ENCODE results near the gene TJP2. TPM values are rescaled to one million over a fixed set of nuclear protein-coding genes. Genes with fewer than 3 reads are reported as not detected.
"Not testable (repeated sequence)": the region's sequence is repeated elsewhere in the genome, so short reads cannot be mapped to it uniquely, and the experiment has no call there.

The TJP2 gene
- polyA plus RNA-seq, 1 donor, result 163 TPM

DNA sequence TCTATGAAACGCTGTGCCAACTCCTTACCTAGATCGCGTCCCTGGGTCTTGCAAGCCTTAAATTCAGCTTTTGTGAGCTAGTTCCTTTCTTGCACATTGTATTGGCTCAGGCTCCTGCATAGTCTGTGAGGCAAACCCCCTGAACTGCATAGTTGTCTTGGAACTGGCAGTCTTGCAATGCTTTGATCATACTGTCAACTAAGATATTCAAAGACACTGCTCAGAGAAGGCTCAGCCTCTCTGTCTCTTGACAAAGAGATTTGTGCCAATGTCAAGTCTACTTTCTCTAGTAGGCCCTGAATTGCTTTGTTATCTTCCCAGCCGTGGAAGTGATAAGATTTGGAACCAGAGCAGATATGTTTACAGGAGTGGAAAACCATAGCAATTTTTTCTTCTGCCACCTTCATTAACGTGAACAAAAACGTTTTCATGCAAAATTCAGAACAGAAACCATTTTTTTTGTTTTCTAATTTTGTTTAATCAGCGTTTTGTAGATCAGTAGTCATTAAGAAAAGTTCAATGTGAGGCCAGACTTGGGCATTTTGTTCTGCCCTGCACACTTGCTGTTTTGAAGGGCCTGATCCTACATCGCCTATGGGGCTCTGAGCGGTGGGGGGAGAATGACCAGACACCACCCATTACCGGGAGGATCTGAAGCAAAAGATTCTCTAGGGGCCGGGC, 123.4 kb downstream of the TJP2 start:
- no peaks in the 10 kb centered on the region for H3K36me3 ChIP-seq (ENCODE audit: control insufficient read depth, insufficient read depth, low read length)
- no peak overlapping the region for H3K4me3 ChIP-seq (ENCODE audit: low read length)
- DNase-seq, result no peak
- H3K27me3 ChIP-seq (ENCODE audit: control insufficient read depth, insufficient read depth, low read length), result peaks cover 12% of the 10 kb centered on the region
- no peak overlapping the region for H3K27ac ChIP-seq (ENCODE audit: low read length)
- no peaks in the 10 kb centered on the region for H3K9me3 ChIP-seq (ENCODE audit: control insufficient read depth, low read depth, low read length)
- H3K4me1 ChIP-seq (ENCODE audit: control insufficient read depth, insufficient read depth, low read length), result no peaks in the 10 kb centered on the region
- 38% methylated on average over 3 of the region's 11 CpGs for WGBS (ENCODE audit: insufficient coverage, low lambda C conversion rate)

- H3K36me3 ChIP-seq (ENCODE audit: control insufficient read depth, insufficient read depth, low read length), result no peaks in the 10 kb centered on the region
- no peak overlapping the region for H3K27ac ChIP-seq (ENCODE audit: low read length)
- no peak overlapping the region for H3K4me3 ChIP-seq (ENCODE audit: low read length)
- DNase-seq, result no peak
- H3K9me3 ChIP-seq (ENCODE audit: control insufficient read depth, low read depth, low read length), result no peaks in the 10 kb centered on the region
- H3K4me1 ChIP-seq (ENCODE audit: control insufficient read depth, insufficient read depth, low read length), result no peaks in the 10 kb centered on the region
- WGBS (ENCODE audit: insufficient coverage, low lambda C conversion rate), result 100% methylated on average over 1 of the region's 1 CpG
- peaks cover 15% of the 10 kb centered on the region for H3K27me3 ChIP-seq (ENCODE audit: control insufficient read depth, insufficient read depth, low read length)
Observed at GRCh38 chr9:69299315-69299714, 125.2 kb downstream of the TJP2 start.

DNA sequence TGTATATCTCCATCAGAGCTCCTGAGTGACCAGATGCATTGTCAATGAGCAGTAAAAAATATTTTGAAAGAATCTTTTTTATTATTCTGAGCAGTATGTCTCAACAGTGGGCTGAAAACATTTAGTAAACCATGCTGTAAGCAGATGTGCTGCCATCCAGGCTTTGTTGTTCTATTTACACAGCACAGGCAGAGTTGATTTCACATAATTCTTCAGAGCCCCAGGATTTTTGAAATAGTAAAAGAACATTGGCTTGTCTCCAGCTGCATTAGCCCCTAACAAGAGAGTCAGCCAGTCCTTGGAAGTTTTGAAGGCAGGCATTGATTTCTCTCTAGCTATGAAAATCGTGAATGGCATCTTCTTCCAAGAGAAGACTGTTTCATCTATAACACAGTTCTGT, 125.7 kb downstream of the TJP2 start:
- no peaks in the 10 kb centered on the region for H3K36me3 ChIP-seq (ENCODE audit: control insufficient read depth, insufficient read depth, low read length)
- no peaks in the 10 kb centered on the region for H3K4me1 ChIP-seq (ENCODE audit: control insufficient read depth, insufficient read depth, low read length)
- WGBS (ENCODE audit: insufficient coverage, low lambda C conversion rate), result no CpG with 5 or more reads among the region's 1 CpG
- H3K9me3 ChIP-seq (ENCODE audit: control insufficient read depth, low read depth, low read length), result no peaks in the 10 kb centered on the region
- H3K4me3 ChIP-seq (ENCODE audit: low read length), result no peak overlapping the region
- no peak for DNase-seq
- no peak overlapping the region for H3K27ac ChIP-seq (ENCODE audit: low read length)
- H3K27me3 ChIP-seq (ENCODE audit: control insufficient read depth, insufficient read depth, low read length), result peaks cover 15% of the 10 kb centered on the region

GRCh38 chr9:69303331-69303730, 129.3 kb downstream of the TJP2 start:
- Histone ChIP-seq H3K4me1 (ENCODE audit: control insufficient read depth, insufficient read depth, low read length) (no peaks in the 10 kb centered on the region), H3K9me3 (ENCODE audit: control insufficient read depth, low read depth, low read length) (no peaks in the 10 kb centered on the region), H3K4me3 (ENCODE audit: low read length) (no peak overlapping the region), H3K27ac (ENCODE audit: low read length) (no peak overlapping the region), H3K27me3 (ENCODE audit: control insufficient read depth, insufficient read depth, low read length) (peaks cover 12% of the 10 kb centered on the region), H3K36me3 (ENCODE audit: control insufficient read depth, insufficient read depth, low read length) (no peaks in the 10 kb centered on the region)
- WGBS (ENCODE audit: insufficient coverage, low lambda C conversion rate), result 100% methylated on average over 2 of the region's 2 CpGs
- DNase-seq, result no peak

DNA sequence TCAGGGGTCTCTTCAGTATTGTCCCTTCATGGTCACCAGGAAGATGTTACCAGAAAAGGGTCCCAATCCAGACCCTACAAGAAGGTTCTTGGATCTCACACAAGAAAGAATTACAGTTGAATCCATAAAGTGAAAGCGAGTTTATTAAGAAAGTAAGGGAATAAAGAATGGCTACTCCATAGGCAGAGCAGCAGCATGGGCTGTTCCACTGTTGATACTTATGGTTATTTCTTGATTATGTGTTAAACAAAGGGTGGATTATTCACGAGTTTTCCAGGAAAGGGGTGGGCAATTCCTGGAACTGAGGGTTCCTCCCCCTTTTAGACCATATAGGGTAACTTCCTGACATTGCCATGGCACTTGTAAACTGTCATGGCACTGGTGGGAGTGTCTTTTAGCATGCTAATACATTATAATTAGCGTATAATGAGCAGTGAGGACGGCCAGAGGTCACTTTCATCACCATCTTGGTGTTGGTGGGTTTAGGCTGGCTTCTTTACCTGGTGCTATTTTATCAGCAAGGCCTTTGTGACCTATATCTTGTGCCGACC, 132.9 kb downstream of the TJP2 start:
- H3K36me3 ChIP-seq (ENCODE audit: control insufficient read depth, insufficient read depth, low read length); DNase-seq; H3K4me3 ChIP-seq (ENCODE audit: low read length); H3K4me1 ChIP-seq (ENCODE audit: control insufficient read depth, insufficient read depth, low read length); H3K9me3 ChIP-seq (ENCODE audit: control insufficient read depth, low read depth, low read length): not testable (repeated sequence)
- WGBS (ENCODE audit: insufficient coverage, low lambda C conversion rate), result 100% methylated on average over 1 of the region's 5 CpGs
- Histone ChIP-seq H3K27ac (ENCODE audit: low read length) (peak overlapping the region; percentile 56), H3K27me3 (ENCODE audit: control insufficient read depth, insufficient read depth, low read length) (peaks cover 13% of the 10 kb centered on the region)

- no peak overlapping the region for H3K4me3 ChIP-seq (ENCODE audit: low read length)
- peak overlapping the region; percentile 56 for H3K27ac ChIP-seq (ENCODE audit: low read length)
- H3K9me3 ChIP-seq (ENCODE audit: control insufficient read depth, low read depth, low read length), result peaks cover 2% of the 10 kb centered on the region
- WGBS (ENCODE audit: insufficient coverage, low lambda C conversion rate), result 83% methylated on average over 2 of the region's 5 CpGs
- peaks cover 13% of the 10 kb centered on the region for H3K27me3 ChIP-seq (ENCODE audit: control insufficient read depth, insufficient read depth, low read length)
- no peaks in the 10 kb centered on the region for H3K4me1 ChIP-seq (ENCODE audit: control insufficient read depth, insufficient read depth, low read length)
- peak in 1 of 2 donors; percentile 44 for DNase-seq
- no peaks in the 10 kb centered on the region for H3K36me3 ChIP-seq (ENCODE audit: control insufficient read depth, insufficient read depth, low read length)
Observed at GRCh38 chr9:69307446-69308205, 133.5 kb downstream of the TJP2 start.

DNA sequence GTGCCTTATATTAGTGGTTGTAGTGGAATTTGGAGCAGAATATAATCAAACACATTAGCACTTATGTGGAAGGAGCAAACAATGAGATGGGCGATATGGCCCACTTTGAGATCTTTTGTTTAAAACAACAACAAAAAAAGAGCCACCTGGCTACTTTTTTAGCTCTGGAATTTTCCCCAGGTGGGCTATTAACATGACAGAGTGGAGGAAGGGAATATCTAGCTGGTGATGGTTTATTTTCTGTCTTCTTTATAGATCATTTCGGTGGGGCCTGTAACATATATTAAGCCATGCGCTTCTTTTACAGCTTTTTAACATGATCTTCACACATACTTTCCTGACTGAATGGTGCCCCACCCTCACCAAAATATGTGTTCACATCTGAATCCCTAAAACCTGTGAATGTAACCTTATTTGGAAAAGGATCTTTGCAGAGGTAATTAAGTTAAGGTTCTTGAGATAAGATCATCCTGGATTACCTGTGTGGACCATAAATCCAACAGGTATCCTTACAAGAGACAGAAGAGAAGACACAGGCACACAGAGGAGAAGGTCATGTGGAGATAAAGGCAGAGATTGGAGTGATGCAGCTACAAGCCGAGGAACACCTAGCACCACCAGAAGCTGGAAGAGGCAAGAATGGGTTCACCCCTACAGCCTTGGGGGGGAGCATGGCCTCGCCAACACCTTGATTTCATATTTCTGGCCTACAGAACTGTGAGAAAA, 134.3 kb downstream of the TJP2 start:
- DNase-seq, result no peak
- Histone ChIP-seq H3K9me3 (ENCODE audit: control insufficient read depth, low read depth, low read length) (peaks cover 9% of the 10 kb centered on the region), H3K4me3 (ENCODE audit: low read length) (no peak overlapping the region), H3K36me3 (ENCODE audit: control insufficient read depth, insufficient read depth, low read length) (no peaks in the 10 kb centered on the region), H3K27me3 (ENCODE audit: control insufficient read depth, insufficient read depth, low read length) (peaks cover 13% of the 10 kb centered on the region), H3K4me1 (ENCODE audit: control insufficient read depth, insufficient read depth, low read length) (no peaks in the 10 kb centered on the region), H3K27ac (ENCODE audit: low read length) (no peak overlapping the region)
- 100% methylated on average over 1 of the region's 5 CpGs for WGBS (ENCODE audit: insufficient coverage, low lambda C conversion rate)

DNA sequence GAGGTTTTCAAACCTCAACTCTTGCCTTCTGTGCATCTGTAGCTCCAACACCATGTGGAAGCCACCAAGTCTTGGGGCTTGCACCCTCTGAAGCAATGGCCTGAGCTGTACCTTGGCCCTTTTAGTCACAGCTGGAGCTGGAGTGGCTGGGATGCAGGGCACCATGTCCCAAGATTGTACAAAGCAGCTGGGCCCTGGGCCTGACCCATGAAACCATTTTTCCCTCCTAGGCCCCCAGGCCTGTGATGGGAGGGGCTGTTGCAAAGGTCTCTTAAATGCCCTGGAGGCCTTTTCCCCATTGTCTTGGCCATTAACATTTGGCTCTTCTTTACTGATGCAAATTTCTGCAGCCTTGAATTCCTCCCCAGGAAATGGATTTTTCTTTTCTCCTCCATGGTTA, 139.1 kb downstream of the TJP2 start:
- DNase-seq, result no peak
- Histone ChIP-seq H3K9me3 (ENCODE audit: control insufficient read depth, low read depth, low read length) (peaks cover 10% of the 10 kb centered on the region), H3K27ac (ENCODE audit: low read length) (no peak overlapping the region), H3K36me3 (ENCODE audit: control insufficient read depth, insufficient read depth, low read length) (no peaks in the 10 kb centered on the region), H3K4me3 (ENCODE audit: low read length) (no peak overlapping the region), H3K27me3 (ENCODE audit: control insufficient read depth, insufficient read depth, low read length) (peaks cover 4% of the 10 kb centered on the region), H3K4me1 (ENCODE audit: control insufficient read depth, insufficient read depth, low read length) (no peaks in the 10 kb centered on the region)

- H3K27ac ChIP-seq (ENCODE audit: low read length), result no peak overlapping the region
- DNase-seq, result no peak
- WGBS (ENCODE audit: insufficient coverage, low lambda C conversion rate), result 100% methylated on average over 1 of the region's 1 CpG
Observed at GRCh38 chr9:69314547-69314946, 140.5 kb downstream of the TJP2 start.

DNA sequence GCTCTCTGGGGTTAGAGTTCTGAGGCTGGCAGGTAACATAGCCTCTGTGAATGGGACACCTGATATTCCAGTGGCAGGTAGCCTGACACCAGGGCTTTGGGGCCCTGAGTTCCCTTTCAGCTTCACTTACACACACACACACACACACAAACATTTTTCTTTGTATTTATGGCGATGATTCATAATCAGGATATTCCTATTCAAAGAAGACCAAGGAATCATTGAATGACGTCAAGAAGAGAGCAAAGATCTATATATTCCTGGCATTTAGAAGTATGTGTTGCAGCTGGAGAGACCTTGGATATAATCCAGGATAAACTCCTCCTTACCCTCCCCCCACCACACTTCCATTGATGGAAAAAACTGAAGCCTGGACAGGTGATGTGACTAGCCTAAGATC, 143.0 kb downstream of the TJP2 start:
- Histone ChIP-seq H3K27ac (ENCODE audit: low read length) (no peak overlapping the region), H3K9me3 (ENCODE audit: control insufficient read depth, low read depth, low read length) (peaks cover 10% of the 10 kb centered on the region), H3K4me3 (ENCODE audit: low read length) (no peak overlapping the region), H3K27me3 (ENCODE audit: control insufficient read depth, insufficient read depth, low read length) (peaks cover 20% of the 10 kb centered on the region), H3K36me3 (ENCODE audit: control insufficient read depth, insufficient read depth, low read length) (no peaks in the 10 kb centered on the region), H3K4me1 (ENCODE audit: control insufficient read depth, insufficient read depth, low read length) (no peaks in the 10 kb centered on the region)
- DNase-seq, result no peak
- no CpG with 5 or more reads among the region's 2 CpGs for WGBS (ENCODE audit: insufficient coverage, low lambda C conversion rate)

More at GRCh38 chr9:69314547-69314946, 140.5 kb downstream of the TJP2 start:
- Histone ChIP-seq H3K9me3 (ENCODE audit: control insufficient read depth, low read depth, low read length) (peaks cover 10% of the 10 kb centered on the region), H3K27me3 (ENCODE audit: control insufficient read depth, insufficient read depth, low read length) (peaks cover 13% of the 10 kb centered on the region), H3K4me1 (ENCODE audit: control insufficient read depth, insufficient read depth, low read length) (no peaks in the 10 kb centered on the region), H3K4me3 (ENCODE audit: low read length) (no peak overlapping the region), H3K36me3 (ENCODE audit: control insufficient read depth, insufficient read depth, low read length) (no peaks in the 10 kb centered on the region)

Measured in large intestine (tissue), 3 donors.